ENCODE data around the gene FOSL1. TPM values are rescaled to one million over a fixed set of nuclear protein-coding genes. Genes with fewer than 3 reads are reported as not detected.

The FOSL1 gene
- total and polyA plus RNA-seq, 2 of the 13 experiments (the other 11 are each of a cell fraction or from before 2014, with no cell fraction given), result 4.0 to 4.1 TPM

- 0 out of 2 replicates have a peak, but pooled peaks have one; percentile 42 for TF ChIP-seq ZNF225 (CRISPR knock-in tag; IDR thresholded peaks at IDR 0.05)
- no peak for TF ChIP-seq SOX13 (IDR thresholded peaks at IDR 0.05)
- peak in 1 of 2 experiments; percentile 77; a peak in 2 of 4 replicates for TF ChIP-seq SOX13 (CRISPR knock-in tag; conservative IDR thresholded peaks at IDR 0.05 in 1 of 2, IDR thresholded peaks at IDR 0.05 in 1 of 2)
- TF ChIP-seq, protein P1, sequence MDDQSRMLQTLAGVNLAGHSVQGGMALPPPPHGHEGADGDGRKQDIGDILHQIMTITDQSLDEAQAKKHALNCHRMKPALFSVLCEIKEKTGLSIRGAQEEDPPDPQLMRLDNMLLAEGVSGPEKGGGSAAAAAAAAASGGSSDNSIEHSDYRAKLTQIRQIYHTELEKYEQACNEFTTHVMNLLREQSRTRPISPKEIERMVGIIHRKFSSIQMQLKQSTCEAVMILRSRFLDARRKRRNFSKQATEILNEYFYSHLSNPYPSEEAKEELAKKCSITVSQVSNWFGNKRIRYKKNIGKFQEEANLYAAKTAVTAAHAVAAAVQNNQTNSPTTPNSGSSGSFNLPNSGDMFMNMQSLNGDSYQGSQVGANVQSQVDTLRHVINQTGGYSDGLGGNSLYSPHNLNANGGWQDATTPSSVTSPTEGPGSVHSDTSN (CRISPR knock-in tag; IDR thresholded peaks at IDR 0.05; ENCODE audit: borderline replicate concordance), result no peak
- no peak for TF ChIP-seq ZNF674 (CRISPR knock-in tag; IDR thresholded peaks at IDR 0.05; ENCODE audit: low read depth)
- TF ChIP-seq, protein P2, sequence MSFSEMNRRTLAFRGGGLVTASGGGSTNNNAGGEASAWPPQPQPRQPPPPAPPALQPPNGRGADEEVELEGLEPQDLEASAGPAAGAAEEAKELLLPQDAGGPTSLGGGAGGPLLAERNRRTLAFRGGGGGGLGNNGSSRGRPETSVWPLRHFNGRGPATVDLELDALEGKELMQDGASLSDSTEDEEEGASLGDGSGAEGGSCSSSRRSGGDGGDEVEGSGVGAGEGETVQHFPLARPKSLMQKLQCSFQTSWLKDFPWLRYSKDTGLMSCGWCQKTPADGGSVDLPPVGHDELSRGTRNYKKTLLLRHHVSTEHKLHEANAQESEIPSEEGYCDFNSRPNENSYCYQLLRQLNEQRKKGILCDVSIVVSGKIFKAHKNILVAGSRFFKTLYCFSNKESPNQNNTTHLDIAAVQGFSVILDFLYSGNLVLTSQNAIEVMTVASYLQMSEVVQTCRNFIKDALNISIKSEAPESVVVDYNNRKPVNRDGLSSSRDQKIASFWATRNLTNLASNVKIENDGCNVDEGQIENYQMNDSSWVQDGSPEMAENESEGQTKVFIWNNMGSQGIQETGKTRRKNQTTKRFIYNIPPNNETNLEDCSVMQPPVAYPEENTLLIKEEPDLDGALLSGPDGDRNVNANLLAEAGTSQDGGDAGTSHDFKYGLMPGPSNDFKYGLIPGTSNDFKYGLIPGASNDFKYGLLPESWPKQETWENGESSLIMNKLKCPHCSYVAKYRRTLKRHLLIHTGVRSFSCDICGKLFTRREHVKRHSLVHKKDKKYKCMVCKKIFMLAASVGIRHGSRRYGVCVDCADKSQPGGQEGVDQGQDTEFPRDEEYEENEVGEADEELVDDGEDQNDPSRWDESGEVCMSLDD (CRISPR knock-in tag; IDR thresholded peaks at IDR 0.05; ENCODE audit: borderline replicate concordance), result peak; percentile 4; the same call in 1 of the 2 replicates
- TF ChIP-seq, protein P3, sequence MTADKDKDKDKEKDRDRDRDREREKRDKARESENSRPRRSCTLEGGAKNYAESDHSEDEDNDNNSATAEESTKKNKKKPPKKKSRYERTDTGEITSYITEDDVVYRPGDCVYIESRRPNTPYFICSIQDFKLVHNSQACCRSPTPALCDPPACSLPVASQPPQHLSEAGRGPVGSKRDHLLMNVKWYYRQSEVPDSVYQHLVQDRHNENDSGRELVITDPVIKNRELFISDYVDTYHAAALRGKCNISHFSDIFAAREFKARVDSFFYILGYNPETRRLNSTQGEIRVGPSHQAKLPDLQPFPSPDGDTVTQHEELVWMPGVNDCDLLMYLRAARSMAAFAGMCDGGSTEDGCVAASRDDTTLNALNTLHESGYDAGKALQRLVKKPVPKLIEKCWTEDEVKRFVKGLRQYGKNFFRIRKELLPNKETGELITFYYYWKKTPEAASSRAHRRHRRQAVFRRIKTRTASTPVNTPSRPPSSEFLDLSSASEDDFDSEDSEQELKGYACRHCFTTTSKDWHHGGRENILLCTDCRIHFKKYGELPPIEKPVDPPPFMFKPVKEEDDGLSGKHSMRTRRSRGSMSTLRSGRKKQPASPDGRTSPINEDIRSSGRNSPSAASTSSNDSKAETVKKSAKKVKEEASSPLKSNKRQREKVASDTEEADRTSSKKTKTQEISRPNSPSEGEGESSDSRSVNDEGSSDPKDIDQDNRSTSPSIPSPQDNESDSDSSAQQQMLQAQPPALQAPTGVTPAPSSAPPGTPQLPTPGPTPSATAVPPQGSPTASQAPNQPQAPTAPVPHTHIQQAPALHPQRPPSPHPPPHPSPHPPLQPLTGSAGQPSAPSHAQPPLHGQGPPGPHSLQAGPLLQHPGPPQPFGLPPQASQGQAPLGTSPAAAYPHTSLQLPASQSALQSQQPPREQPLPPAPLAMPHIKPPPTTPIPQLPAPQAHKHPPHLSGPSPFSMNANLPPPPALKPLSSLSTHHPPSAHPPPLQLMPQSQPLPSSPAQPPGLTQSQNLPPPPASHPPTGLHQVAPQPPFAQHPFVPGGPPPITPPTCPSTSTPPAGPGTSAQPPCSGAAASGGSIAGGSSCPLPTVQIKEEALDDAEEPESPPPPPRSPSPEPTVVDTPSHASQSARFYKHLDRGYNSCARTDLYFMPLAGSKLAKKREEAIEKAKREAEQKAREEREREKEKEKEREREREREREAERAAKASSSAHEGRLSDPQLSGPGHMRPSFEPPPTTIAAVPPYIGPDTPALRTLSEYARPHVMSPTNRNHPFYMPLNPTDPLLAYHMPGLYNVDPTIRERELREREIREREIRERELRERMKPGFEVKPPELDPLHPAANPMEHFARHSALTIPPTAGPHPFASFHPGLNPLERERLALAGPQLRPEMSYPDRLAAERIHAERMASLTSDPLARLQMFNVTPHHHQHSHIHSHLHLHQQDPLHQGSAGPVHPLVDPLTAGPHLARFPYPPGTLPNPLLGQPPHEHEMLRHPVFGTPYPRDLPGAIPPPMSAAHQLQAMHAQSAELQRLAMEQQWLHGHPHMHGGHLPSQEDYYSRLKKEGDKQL (CRISPR knock-in tag; IDR thresholded peaks at IDR 0.05; ENCODE audit: low read depth), result 0 out of 2 replicates have a peak, but pooled peaks have one; percentile 30
- no peak for TF ChIP-seq JARID2 (CRISPR knock-in tag; IDR thresholded peaks at IDR 0.05; ENCODE audit: insufficient replicate concordance)
- 0 out of 2 replicates have a peak, but pooled peaks have one; percentile 24 for TF ChIP-seq JUN (CRISPR knock-in tag; IDR thresholded peaks at IDR 0.05)
- TF ChIP-seq ATF2 (CRISPR knock-in tag; IDR thresholded peaks at IDR 0.05), result no peak; the same call in 1 of the 2 replicates
- peak; percentile 52; the same call in 1 of the 2 replicates for TF ChIP-seq CREB1 (IDR thresholded peaks at IDR 0.05)
- TF ChIP-seq CREB1 (CRISPR knock-in tag; IDR thresholded peaks at IDR 0.05), result peak; percentile 64
- TF ChIP-seq CENPBD1 (CRISPR knock-in tag; IDR thresholded peaks at IDR 0.05; ENCODE audit: borderline replicate concordance, low read depth), result no peak
- peak; percentile 88 for TF ChIP-seq POLR2AphosphoS2 (IDR thresholded peaks at IDR 0.05; ENCODE audit: low read depth, low read length)
- TF ChIP-seq MYNN (CRISPR knock-in tag; IDR thresholded peaks at IDR 0.05; ENCODE audit: low read depth), result no peak
- no peak for TF ChIP-seq PAF1 (CRISPR knock-in tag; IDR thresholded peaks at IDR 0.05)
- TF ChIP-seq ZSCAN21 (CRISPR knock-in tag; IDR thresholded peaks at IDR 0.05; ENCODE audit: borderline replicate concordance), result peak; percentile 32; the same call in 1 of the 2 replicates
Observed at GRCh38 chr11:65857853-65858680, 42.1 kb downstream of the FOSL1 start, which contains the start of gene CFL1 (continued).
